Tibial artery (tissue), 4 donors: Measurements from ENCODE around the gene PFDN1.

Source experiments
- DNase-seq, 2 donors: peaks; one replicate each; pipeline ENCODE4 v3.0.0-alpha.2; 2019
- H3K27ac ChIP-seq, 2 donors: fragments of 200-600 bp; sonication (generic) in 1 of 2; 1 replicate in 1 of 2; 2 replicates in 1 of 2; pipeline ENCODE4 v1.5.1; 2018 to 2019; ENCODE audit warnings: mild to moderate bottlenecking in 1 of 2
- H3K27me3 ChIP-seq, 2 donors: fragments of 200-600 bp; sonication (generic) in 1 of 2; one replicate each; pipeline versions ENCODE4 v1.5.1 to v1.6.0; 2016 to 2019
- H3K36me3 ChIP-seq, 3 donors: fragments of 200-600 bp; sonication (generic) in 2 of 3; one replicate each; pipeline ENCODE4 v1.5.1; 2016 to 2019; ENCODE audit warnings: mild to moderate bottlenecking in 2 of 3
- H3K4me1 ChIP-seq, 4 donors: fragments of 200-600 bp; sonication (generic) in 2 of 4; 1 replicate in 3 of 4; 2 replicates in 1 of 4; pipeline ENCODE4 v1.5.1; 2016 to 2019
- H3K4me3 ChIP-seq, 2 donors: fragments of 200-600 bp; sonication (generic) in 1 of 2; 1 replicate in 1 of 2; 2 replicates in 1 of 2; pipeline ENCODE4 v1.5.1; 2018 to 2019; ENCODE audit warnings: mild to moderate bottlenecking in 2 of 2
- H3K9me3 ChIP-seq, 3 donors: fragments of 200-600 bp; sonication (generic) in 1 of 3; one replicate each; pipeline ENCODE4 v1.5.1; 2016 to 2019
- CTCF ChIP-seq, 2 experiments: fragments of 200-600 bp in 1 of 2; fragments of 450-650 bp in 1 of 2; IDR thresholded peaks; one replicate each; pipeline ENCODE4 v1.5.1; 2017 to 2019; ENCODE audit warnings: antibody characterized with exemption in 2 of 2, mild to moderate bottlenecking in 1 of 2, moderate library complexity in 1 of 2
- intact Hi-C: fragments of 100-400 bp; cut with DNase I; formaldehyde crosslinking; loops from one replicate; pipeline ENCODE4 v1.15.0; 2023; ENCODE audit warnings: low total_unique reads

The PFDN1 gene

DNA sequence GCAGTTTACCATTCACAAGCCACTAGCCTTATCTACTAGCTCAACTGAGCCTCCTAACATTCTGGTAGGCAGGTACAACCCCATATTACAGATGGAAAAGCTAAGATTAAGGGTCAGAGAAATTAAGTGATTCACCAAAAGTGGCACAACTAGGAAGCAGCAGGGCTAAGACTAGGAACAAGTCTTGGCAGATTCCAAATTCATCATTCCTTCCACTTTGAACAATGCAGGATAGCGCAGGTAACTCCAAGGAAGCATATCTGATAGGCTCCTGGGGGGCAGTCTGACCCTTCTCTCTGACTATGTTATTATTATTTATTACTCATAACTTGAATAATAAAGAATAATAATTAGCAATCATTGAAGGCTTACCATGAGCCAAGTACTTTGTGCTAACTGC, 35.0 kb upstream of the PFDN1 start:
- intact Hi-C loops, result no loop called here
- H3K4me1 ChIP-seq, result peaks cover 0 to 43% (median 30%) of the 10 kb centered on the region in 4 donors

GRCh38 chr5:140336388-140336787, 33.5 kb upstream of the PFDN1 start:
- Histone ChIP-seq H3K27me3 (no peaks in the 10 kb centered on the region), H3K4me3 (no peak overlapping the region), H3K4me1 (peaks cover 0 to 28% (median 19%) of the 10 kb centered on the region in 4 donors), H3K9me3 (no peaks in the 10 kb centered on the region), H3K36me3 (peaks cover 0 to 32% (median 9%) of the 10 kb centered on the region in 3 donors), H3K27ac (peak overlapping the region; percentile 73 to 76)
- peak in 1 of 2 donors; percentile 81 for DNase-seq
- intact Hi-C loops, result no loop called here
- TF ChIP-seq CTCF (IDR thresholded peaks at IDR 0.05), result no peak

More for the DNA sequence above, 35.0 kb upstream of the PFDN1 start:
- Histone ChIP-seq H3K27ac (peak overlapping the region in 1 of 2 donors; percentile 76), H3K4me3 (no peak overlapping the region), H3K27me3 (no peaks in the 10 kb centered on the region), H3K9me3 (no peaks in the 10 kb centered on the region), H3K36me3 (peaks cover 0 to 27% (median 7%) of the 10 kb centered on the region in 3 donors)
- DNase-seq, result no peak
- no peak for TF ChIP-seq CTCF (IDR thresholded peaks at IDR 0.05)

- intact Hi-C loops, result no loop called here
- no peak overlapping the region for H3K27ac ChIP-seq
- no peaks in the 10 kb centered on the region for H3K9me3 ChIP-seq
- peaks cover 0 to 32% (median 9%) of the 10 kb centered on the region in 3 donors for H3K36me3 ChIP-seq
- H3K4me1 ChIP-seq, result peaks cover 0 to 13% (median 11%) of the 10 kb centered on the region in 4 donors
- H3K27me3 ChIP-seq, result no peaks in the 10 kb centered on the region
- no peak overlapping the region for H3K4me3 ChIP-seq
- no peak for TF ChIP-seq CTCF (IDR thresholded peaks at IDR 0.05)
- DNase-seq, result no peak
These were observed 28.7 kb upstream of the PFDN1 start for GRCh38 chr5:140331638-140332037.

DNA sequence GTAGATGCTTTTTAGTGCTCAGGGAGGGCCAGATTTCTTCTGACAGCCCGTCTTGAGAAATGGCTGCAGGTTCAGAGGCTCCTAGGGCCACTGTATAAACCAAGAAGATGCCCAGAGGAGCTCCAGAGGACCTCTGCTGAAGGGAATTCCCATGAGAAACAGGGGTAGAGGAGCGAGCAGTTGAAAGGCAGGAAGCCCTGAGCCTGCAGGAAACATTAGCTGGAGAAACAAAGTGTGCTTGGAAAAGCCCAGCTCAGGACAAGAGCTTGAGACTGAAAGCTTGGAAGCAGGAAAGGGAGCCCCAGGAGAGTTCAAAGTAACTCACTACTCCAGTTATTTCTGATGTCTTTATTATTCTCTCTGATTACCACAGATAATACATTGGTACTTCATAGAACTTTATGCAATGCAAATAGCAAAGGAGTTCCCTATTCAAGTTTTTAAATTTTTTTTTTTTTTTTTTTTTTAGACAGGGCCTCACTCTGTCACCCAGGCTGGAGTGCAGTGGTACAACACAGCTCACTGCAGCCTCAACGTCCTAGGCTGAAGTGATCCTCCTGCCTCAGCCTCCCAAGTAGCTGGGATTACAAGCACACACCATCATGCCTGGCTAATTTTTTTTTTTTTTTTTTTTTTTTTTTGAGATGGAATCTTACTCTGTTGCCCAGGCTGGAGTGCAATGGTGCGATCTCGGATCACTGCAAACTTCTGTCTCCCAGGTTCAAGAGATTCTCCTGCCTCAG, 27.0 kb upstream of the PFDN1 start:
- Histone ChIP-seq H3K9me3 (no peaks in the 10 kb centered on the region), H3K27me3 (no peaks in the 10 kb centered on the region), H3K27ac (no peak overlapping the region), H3K4me1 (peaks cover 0 to 3% (median 0%) of the 10 kb centered on the region in 4 donors), H3K36me3 (peaks cover 0 to 25% (median 9%) of the 10 kb centered on the region in 3 donors), H3K4me3 (no peak overlapping the region)
- no peak for TF ChIP-seq CTCF (IDR thresholded peaks at IDR 0.05)
- intact Hi-C loops, result no loop called here
- DNase-seq, result no peak

GRCh38 chr5:140328036-140328764, 25.3 kb upstream of the PFDN1 start:
- Histone ChIP-seq H3K36me3 (peaks cover 0 to 8% (median 5%) of the 10 kb centered on the region in 3 donors), H3K27me3 (no peaks in the 10 kb centered on the region), H3K9me3 (no peaks in the 10 kb centered on the region), H3K4me3 (no peak overlapping the region), H3K4me1 (peaks cover 2 to 20% (median 10%) of the 10 kb centered on the region in 4 donors), H3K27ac (no peak overlapping the region)
- intact Hi-C loops, result no loop called here
- no peak for TF ChIP-seq CTCF (IDR thresholded peaks at IDR 0.05)
- no peak for DNase-seq
